Measurements from ENCODE around the gene WWOX. TPM values are rescaled to one million over a fixed set of nuclear protein-coding genes. Genes with fewer than 3 reads are reported as not detected.

The WWOX gene
- total and polyA plus RNA-seq, 2 donors = 15.3 to 28.4 TPM

GRCh38 chr16:79076047-79076767 lies 976.8 kb downstream of the WWOX start:
- peaks cover 3% of the 10 kb centered on the region for H3K4me1 ChIP-seq (ENCODE audit: insufficient read depth)
- WGBS = 94% methylated on average over 12 of the region's 12 CpGs
- H3K27ac ChIP-seq (ENCODE audit: low read depth) = no peak overlapping the region
- DNase-seq (ENCODE audit: extremely low spot score) = no peak
- no peak overlapping the region for H3K4me3 ChIP-seq (ENCODE audit: low read depth, low read length)
- H3K36me3 ChIP-seq (ENCODE audit: insufficient read depth) = no peaks in the 10 kb centered on the region

DNA sequence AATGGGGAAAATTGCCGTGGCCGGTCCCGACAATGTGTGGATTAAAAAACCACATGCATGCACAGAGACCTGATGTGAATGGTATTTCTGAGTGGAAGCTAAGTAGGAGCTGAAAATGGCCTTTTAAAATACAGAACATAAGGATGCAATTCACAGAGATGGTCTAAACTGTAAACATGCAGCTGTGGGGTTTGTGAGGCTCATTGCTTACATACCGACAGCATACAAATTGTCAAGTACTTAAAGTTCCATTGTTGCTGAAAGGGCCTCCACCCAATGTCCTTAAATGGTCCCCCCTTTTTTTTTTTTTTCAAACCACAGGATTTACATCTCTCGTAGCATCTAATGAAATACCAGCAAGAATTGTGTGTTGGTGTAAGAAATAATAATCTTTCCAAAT lies 977.9 kb downstream of the WWOX start:
- Histone ChIP-seq H3K4me3 (ENCODE audit: low read depth, low read length) (no peak overlapping the region), H3K27ac (ENCODE audit: low read depth) (no peak overlapping the region), H3K4me1 (ENCODE audit: insufficient read depth) (no peaks in the 10 kb centered on the region), H3K36me3 (ENCODE audit: insufficient read depth) (no peaks in the 10 kb centered on the region)
- no peak for DNase-seq (ENCODE audit: extremely low spot score)
- WGBS = 88% methylated on average over 5 of the region's 5 CpGs

GRCh38 chr16:79079656-79080420 lies 980.4 kb downstream of the WWOX start:
- no peaks in the 10 kb centered on the region for H3K4me1 ChIP-seq (ENCODE audit: insufficient read depth)
- no peak overlapping the region for H3K4me3 ChIP-seq (ENCODE audit: low read depth, low read length)
- DNase-seq (ENCODE audit: extremely low spot score) = no peak
- WGBS = 93% methylated on average over 10 of the region's 10 CpGs
- H3K27ac ChIP-seq (ENCODE audit: low read depth) = no peak overlapping the region
- no peaks in the 10 kb centered on the region for H3K36me3 ChIP-seq (ENCODE audit: insufficient read depth)

DNA sequence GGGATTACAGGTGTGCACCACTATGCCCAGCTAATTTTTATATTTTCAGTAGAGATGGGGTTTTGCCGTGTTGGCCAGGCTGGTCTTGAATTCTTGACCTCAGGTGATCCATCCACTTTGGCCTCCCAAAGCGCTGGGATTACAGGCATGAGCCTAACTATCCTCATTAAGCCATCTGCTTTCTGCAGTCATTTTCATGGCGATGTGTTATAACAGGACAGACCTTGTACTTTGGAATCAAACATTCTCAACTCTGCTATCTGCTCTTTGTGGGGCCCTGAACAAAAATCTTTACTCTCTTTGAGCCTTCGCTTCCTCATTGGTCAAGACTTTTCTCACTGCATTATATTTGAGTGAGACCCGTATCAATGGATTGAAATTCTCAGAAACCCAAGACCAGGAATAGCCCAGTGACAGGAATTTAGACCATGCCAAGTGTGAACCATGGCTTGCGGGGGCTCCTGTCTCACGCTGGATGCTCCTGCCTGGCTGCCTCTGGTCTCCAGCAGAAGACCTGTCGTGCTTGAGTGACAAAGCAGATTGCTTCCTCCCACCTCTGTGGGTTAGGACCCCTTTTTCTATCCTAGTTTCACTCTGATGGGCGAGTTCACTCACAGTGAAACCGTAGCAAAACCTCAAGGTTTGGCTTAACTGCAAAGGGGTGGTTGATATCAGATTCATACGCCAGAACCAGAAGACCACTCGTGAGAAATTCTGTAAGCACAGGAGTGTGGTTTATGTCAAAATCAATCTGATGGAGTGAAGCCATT lies 982.0 kb downstream of the WWOX start:
- H3K4me3 ChIP-seq (ENCODE audit: low read depth, low read length) = no peak overlapping the region
- H3K27ac ChIP-seq (ENCODE audit: low read depth) = no peak overlapping the region
- WGBS = 96% methylated on average over 12 of the region's 12 CpGs
- no peaks in the 10 kb centered on the region for H3K4me1 ChIP-seq (ENCODE audit: insufficient read depth)
- no peak for DNase-seq (ENCODE audit: extremely low spot score)
- no peaks in the 10 kb centered on the region for H3K36me3 ChIP-seq (ENCODE audit: insufficient read depth)

DNA sequence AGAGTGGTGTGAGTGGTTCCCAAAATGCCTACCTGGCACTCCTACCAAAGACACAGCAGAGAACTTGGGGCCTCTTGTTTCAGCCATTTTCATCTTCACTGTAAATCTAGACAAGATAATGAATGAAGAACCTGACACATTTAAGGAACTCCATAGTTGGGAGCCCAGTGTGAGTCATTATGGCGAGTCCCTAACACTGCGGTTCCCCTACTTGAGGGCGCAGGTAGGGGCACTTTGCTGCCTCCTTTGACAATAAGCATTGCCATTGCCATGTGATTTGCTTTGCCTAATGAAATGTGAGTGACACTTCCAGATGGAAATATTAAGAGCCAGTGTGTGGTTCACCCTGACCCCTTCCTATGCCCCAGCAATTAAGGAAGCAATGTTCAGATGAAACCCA lies 983.5 kb downstream of the WWOX start:
- no peak overlapping the region for H3K27ac ChIP-seq (ENCODE audit: low read depth)
- WGBS = 94% methylated on average over 3 of the region's 3 CpGs
- DNase-seq (ENCODE audit: extremely low spot score) = no peak
- no peaks in the 10 kb centered on the region for H3K4me1 ChIP-seq (ENCODE audit: insufficient read depth)
- no peaks in the 10 kb centered on the region for H3K36me3 ChIP-seq (ENCODE audit: insufficient read depth)
- no peak overlapping the region for H3K4me3 ChIP-seq (ENCODE audit: low read depth, low read length)

- Histone ChIP-seq H3K4me3 (ENCODE audit: low read depth, low read length) (no peak overlapping the region), H3K27ac (ENCODE audit: low read depth) (no peak overlapping the region), H3K36me3 (ENCODE audit: insufficient read depth) (no peaks in the 10 kb centered on the region), H3K4me1 (ENCODE audit: insufficient read depth) (no peaks in the 10 kb centered on the region)
- DNase-seq (ENCODE audit: extremely low spot score) = no peak
- 89% methylated on average over 18 of the region's 18 CpGs for WGBS
Observed at GRCh38 chr16:79083508-79084299, 984.2 kb downstream of the WWOX start.

- no peak for DNase-seq (ENCODE audit: extremely low spot score)
- no peak overlapping the region for H3K27ac ChIP-seq (ENCODE audit: low read depth)
- no peaks in the 10 kb centered on the region for H3K36me3 ChIP-seq (ENCODE audit: insufficient read depth)
- peaks cover 1% of the 10 kb centered on the region for H3K4me1 ChIP-seq (ENCODE audit: insufficient read depth)
- H3K4me3 ChIP-seq (ENCODE audit: low read depth, low read length) = no peak overlapping the region
- 44% methylated on average over 6 of the region's 6 CpGs for WGBS
Observed at GRCh38 chr16:79088971-79089370, 989.5 kb downstream of the WWOX start.

- no peak overlapping the region for H3K27ac ChIP-seq (ENCODE audit: low read depth)
- peak overlapping the region; percentile 17 for H3K4me3 ChIP-seq (ENCODE audit: low read depth, low read length)
Observed at GRCh38 chr16:79089735-79090284, 990.4 kb downstream of the WWOX start.

DNA sequence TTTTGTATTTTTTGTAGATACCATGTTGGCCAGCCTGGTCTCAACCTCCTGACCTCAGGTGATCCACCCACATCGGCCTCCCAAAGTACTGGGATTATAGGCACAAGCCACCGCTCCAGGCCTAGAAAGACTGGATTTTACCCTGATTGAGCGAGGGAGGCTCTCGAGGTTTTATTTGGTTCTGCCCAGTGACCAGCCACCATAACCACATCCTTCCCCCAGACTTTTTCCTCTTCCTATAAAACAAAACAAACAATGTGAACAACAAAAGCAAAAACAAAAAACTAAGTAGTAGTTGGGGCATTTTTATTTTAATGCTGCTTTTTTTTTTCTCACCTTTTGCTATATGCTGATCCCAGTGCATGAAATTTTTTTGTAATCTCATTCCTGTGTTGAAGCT lies 991.5 kb downstream of the WWOX start:
- Histone ChIP-seq H3K27ac (ENCODE audit: low read depth) (no peak overlapping the region), H3K4me1 (ENCODE audit: insufficient read depth) (peaks cover 1% of the 10 kb centered on the region), H3K36me3 (ENCODE audit: insufficient read depth) (no peaks in the 10 kb centered on the region), H3K4me3 (ENCODE audit: low read depth, low read length) (no peak overlapping the region)
- 81% methylated on average over 4 of the region's 4 CpGs for WGBS
- no peak for DNase-seq (ENCODE audit: extremely low spot score)

More at GRCh38 chr16:79089735-79090284, 990.4 kb downstream of the WWOX start:
- no peak for DNase-seq (ENCODE audit: extremely low spot score)
- H3K36me3 ChIP-seq (ENCODE audit: insufficient read depth) = no peaks in the 10 kb centered on the region
- WGBS = 49% methylated on average over 10 of the region's 10 CpGs
- H3K4me1 ChIP-seq (ENCODE audit: insufficient read depth) = peaks cover 1% of the 10 kb centered on the region

DNA sequence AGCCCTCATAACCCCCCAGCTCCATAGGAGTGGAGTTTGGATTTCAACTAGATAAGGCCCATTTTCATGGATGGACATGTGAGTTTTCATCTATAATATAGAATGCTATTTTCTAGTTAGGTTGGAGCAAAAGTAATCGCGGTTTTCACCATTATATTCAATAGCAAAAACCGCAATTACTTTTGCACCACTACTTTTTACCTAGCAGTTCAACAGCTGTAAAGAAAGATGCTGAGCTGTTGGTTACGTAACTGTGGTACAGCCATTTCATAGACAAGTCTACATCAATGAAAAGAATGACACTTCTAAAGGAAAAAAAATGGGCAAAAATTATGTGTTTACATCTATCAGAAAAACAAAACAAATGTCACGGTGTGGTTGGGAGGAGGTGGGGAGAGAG lies 993.4 kb downstream of the WWOX start:
- 96% methylated on average over 5 of the region's 5 CpGs for WGBS

DNA sequence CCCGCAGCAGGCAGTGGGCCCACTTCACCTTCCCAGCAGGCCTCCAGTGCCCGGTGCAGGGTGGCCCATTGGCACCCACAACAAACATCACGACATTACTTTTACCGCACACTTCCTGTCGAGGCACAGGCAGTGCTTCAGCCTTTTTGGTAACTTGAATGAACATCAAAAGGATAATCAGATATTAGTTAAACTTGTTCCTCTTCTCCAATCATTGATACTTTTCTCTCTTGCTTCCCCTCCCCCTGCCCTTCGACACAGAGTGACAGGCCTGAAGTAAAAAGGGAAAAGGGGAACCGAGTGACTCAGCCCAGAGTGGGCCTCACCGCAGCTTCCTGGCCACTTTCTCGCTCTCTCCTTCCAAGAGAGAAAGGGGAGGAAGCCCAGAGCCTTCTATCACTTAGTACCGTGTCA lies 994.1 kb downstream of the WWOX start:
- Histone ChIP-seq H3K27ac (ENCODE audit: low read depth) (no peak overlapping the region), H3K36me3 (ENCODE audit: insufficient read depth) (no peaks in the 10 kb centered on the region), H3K4me1 (ENCODE audit: insufficient read depth) (peaks cover 1% of the 10 kb centered on the region), H3K4me3 (ENCODE audit: low read depth, low read length) (no peak overlapping the region)
- WGBS = 75% methylated on average over 10 of the region's 10 CpGs
- DNase-seq (ENCODE audit: extremely low spot score) = no peak

More for the DNA sequence above, 993.4 kb downstream of the WWOX start:
- Histone ChIP-seq H3K4me1 (ENCODE audit: insufficient read depth) (peaks cover 1% of the 10 kb centered on the region), H3K36me3 (ENCODE audit: insufficient read depth) (no peaks in the 10 kb centered on the region), H3K27ac (ENCODE audit: low read depth) (no peak overlapping the region), H3K4me3 (ENCODE audit: low read depth, low read length) (no peak overlapping the region)
- no peak for DNase-seq (ENCODE audit: extremely low spot score)

- WGBS = 91% methylated on average over 7 of the region's 7 CpGs
- H3K27ac ChIP-seq (ENCODE audit: low read depth) = no peak overlapping the region
- no peak for DNase-seq (ENCODE audit: extremely low spot score)
Observed at GRCh38 chr16:79096246-79096645, 996.8 kb downstream of the WWOX start.

GRCh38 chr16:79097166-79097565 lies 997.7 kb downstream of the WWOX start:
- DNase-seq (ENCODE audit: extremely low spot score) = no peak
- Histone ChIP-seq H3K4me3 (ENCODE audit: low read depth, low read length) (no peak overlapping the region), H3K4me1 (ENCODE audit: insufficient read depth) (no peaks in the 10 kb centered on the region), H3K36me3 (ENCODE audit: insufficient read depth) (no peaks in the 10 kb centered on the region), H3K27ac (ENCODE audit: low read depth) (no peak overlapping the region)
- WGBS = 85% methylated on average over 7 of the region's 7 CpGs

More at GRCh38 chr16:79096246-79096645, 996.8 kb downstream of the WWOX start:
- H3K4me1 ChIP-seq (ENCODE audit: insufficient read depth) = no peaks in the 10 kb centered on the region
- H3K36me3 ChIP-seq (ENCODE audit: insufficient read depth) = no peaks in the 10 kb centered on the region
- no peak overlapping the region for H3K4me3 ChIP-seq (ENCODE audit: low read depth, low read length)

Data from urinary bladder (tissue), 4 donors.